COLO668 (cell line): ENCODE measurements around the gene TYR.
"Not testable (repeated sequence)": the region's sequence is repeated elsewhere in the genome, so short reads cannot be mapped to it uniquely, and the experiment has no call there.

Experiments used
- DNase-seq: peaks from one replicate; lab custom pipeline; 2025; ENCODE audit not compliant: unreplicated experiment; lab: John Stamatoyannopoulos, UW

TYR gene

DNA sequence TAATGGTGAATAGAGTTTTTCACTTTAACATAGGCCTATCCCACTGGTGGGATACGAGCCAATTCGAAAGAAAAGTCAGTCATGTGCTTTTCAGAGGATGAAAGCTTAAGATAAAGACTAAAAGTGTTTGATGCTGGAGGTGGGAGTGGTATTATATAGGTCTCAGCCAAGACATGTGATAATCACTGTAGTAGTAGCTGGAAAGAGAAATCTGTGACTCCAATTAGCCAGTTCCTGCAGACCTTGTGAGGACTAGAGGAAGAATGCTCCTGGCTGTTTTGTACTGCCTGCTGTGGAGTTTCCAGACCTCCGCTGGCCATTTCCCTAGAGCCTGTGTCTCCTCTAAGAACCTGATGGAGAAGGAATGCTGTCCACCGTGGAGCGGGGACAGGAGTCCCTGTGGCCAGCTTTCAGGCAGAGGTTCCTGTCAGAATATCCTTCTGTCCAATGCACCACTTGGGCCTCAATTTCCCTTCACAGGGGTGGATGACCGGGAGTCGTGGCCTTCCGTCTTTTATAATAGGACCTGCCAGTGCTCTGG, at the start of gene TYR:
TSS of gene TYR (plus strand) at position 185 of the 541 bp plus-strand sequence. CDS start at position 264, 79 bp downstream.
- DNase-seq = no peak

DNA sequence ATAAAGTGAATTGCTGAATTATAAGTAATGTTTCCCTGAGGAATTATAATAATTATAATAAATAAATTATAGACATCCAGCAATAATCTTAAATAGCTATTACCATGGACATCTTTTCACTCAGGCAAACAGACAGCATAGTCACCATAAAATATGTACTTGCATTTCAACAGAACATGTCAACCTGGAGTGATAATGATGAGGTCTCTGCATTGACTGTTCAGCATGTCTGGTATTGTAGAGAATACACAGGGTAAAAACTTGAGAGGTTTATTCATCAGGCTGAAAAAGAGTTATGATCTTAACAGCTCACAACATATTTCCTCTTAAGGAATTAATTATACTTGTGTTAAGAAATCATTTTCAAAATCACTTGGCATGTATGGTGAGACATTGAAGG, 41.1 kb upstream of the TYR start:
- no peak for DNase-seq

DNA sequence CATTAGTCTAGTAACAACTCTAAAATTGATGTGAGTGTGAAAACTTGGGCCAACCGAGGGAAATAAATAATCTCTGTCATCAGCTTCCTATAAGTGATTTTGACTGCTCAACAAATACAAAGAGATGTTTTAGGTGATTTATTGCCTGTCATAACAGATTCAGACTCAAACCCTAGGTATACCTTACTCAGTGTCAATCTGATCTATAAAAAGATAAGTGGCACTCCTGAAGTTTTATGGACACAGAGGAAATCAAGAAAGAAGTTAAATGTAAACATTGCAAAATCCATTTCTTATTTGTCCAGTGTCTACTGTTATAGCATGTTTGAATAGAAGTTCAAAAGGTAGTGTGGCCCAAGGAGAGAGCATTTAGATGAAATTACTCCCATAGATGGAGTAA, 30.4 kb upstream of the TYR start:
- DNase-seq = no peak

DNA sequence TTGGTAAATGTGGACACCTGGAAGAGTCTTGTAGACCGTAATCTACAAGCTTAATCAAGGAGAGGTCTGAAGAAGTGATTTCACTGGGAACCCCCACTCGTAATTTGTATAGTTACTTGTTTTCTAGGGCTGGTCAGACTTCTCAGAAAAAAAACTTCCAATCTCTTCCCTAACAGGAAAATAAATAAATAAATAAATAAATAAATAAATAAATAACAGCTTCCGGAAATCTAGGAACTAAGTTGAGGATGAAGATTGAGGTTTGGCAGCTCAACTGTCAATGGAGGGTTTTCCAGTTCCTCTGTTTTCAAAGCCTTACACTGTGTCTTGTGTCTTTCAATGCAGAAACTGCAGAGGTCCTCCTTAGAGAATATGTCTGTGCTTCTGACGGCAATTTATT, 17.7 kb upstream of the TYR start:
- no peak for DNase-seq

DNA sequence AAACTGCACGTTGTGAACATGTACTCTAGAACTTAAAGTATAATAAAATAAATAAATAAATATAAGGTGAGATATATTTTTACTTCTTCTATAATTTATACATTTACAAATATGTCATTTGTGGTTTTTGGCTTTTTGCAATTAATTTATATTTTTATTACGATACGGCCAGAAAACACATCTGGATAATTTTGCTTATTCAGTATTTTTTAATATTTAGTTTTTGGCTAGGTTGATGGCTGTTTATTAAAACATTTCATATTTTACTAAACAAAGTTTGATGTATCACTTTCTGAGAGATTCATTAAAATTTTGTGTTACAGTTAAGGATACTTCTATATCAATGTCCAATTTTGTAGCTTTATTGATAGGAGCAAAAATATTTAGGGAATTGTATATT, 15.7 kb upstream of the TYR start:
- no peak for DNase-seq

DNA sequence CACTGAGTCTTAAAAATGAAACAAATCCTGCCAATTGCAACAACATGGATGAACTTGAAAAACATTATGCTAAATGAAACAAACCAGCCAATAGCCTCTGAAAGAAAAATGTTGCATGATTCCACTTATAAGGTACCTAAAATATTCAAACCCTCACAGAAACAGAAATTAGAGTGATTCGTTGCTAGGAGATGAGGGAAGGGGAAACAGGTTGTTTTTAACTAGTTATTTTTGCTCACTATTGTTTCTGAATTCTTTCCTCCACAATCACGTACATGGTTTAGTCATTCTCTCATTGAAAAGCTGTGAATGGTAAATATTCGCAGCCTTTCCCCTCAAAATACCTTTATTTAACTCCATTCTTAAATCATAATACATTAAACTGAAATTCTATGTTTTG, 14.0 kb upstream of the TYR start:
- no peak for DNase-seq

DNA sequence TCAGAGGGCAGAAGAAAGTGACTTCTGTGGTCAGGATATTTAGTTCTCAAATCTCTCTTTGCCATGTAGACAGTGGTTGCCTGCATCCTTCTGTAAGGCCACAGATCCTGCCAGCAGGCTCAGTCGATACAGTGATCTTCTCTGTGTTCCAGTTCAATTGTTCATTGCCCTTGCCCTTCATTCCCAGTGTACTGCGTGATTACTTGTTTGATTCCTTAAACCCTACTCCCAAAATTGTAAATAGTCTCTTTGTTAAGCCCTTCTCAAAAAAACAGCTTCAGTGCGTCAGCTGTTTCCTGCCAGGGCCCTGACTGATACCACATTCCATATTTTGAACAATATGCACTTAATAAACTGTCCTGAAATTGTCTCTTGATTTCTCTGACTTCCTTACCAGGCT, 9.3 kb upstream of the TYR start:
- DNase-seq = no peak

DNA sequence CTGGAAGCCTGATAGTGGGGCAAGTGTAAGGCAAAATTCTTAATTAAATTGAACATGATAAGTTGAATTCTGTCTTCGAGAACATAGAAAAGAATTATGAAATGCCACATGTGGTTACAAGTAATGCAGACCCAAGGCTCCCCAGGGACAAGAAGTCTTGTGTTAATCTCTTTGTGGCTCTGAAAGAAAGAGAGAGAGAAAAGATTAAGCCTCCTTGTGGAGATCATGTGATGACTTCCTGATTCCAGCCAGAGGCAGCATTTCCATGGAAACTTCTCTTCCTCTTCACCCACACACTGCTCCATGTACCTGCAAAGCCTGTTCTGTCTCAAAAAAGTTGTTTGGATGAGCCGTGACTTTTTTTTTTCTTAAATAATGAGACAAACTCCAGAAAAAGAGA, 1.9 kb upstream of the TYR start:
- DNase-seq = no peak

DNA sequence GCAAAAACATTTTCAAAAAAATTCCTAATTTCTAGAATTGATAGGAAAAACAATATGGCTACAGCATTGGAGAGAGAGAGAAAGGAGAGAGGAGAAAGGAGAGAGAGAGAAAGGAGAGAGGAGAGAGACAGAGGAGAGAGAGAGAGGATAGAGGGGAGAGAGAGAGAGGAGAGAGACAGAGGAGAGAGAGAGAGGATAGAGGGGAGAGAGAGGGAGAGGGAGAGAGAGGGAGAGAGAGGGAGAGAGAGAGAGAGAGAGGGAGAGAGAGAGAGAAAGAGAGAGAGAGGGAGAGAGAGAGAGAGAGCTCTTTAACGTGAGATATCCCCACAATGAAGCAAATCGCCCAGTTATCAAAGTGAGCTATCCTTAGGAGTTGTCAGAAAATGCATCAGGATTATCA, 737 bp upstream of the TYR start:
- no peak for DNase-seq

DNA sequence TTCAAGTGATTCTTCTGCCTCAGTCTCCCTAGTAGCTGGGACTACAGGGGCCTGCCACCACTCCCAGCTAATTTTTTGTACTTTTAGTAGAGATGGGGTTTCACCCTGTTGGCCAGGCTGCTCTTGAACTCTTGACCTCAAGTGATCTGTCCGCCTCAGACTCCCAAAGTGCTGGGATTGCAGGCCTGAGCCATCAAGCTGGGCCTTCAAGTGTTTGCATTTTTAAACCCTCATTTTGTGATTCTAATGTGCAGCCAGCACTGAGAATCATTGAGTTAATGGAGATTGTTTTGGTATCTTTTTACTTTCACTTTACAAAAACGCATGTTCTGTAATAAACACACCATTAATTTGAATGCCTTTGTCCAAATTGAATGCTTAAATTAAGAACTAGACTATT, 3.4 kb downstream of the TYR start:
- DNase-seq = no peak

DNA sequence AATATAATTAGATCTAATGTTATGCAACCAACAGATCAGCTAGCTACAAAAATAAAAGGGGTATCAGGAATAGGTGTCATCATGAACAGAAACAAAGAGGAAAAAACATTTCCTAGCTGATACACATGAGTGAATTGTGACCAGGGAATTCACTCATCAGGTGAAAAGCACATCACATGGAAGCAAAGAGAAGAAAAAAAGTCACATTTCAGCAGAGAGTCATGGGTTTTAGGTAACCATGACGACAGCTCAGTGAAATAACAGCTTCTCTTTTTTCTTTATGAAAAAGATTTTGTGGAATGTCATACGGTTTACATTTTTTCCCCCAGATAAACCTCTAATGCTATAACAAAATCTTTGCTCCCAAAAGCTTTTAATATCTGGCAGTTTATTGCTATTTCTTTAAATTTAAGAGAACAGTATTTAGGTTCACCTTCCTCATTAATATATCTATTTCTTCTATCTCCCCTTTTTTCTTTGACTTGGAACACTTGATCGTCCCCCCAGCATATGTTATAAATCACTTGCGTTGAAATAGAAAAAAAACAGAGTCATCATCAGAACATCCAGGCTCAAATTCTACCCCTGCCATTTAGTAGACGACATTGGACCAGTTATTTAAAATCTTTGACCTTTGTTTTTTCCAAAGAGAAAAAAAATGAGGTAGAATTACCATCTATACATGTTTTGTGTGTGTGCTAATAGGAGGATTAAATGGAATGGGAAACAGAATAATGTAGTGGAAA, 5.3 kb downstream of the TYR start:
- DNase-seq = no peak

DNA sequence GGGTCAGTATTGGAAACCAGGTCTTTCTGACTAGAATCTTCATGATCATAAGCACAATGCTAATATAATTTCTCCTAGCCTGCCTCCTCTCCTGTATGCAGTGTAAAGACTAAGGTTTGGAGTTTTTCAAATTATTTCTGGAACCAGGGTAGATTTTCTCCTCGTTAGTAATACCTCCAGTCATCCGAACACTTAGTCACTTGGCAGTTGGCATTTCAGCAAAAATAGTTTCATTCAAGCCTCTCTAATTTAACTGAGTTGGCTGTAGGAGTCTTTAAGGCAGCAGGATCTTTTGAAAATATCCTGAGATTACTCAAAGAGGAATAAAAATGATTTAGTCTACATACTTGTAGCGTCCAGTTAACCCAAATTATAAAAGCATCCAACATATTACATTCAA, 6.3 kb downstream of the TYR start:
- no peak for DNase-seq

DNA sequence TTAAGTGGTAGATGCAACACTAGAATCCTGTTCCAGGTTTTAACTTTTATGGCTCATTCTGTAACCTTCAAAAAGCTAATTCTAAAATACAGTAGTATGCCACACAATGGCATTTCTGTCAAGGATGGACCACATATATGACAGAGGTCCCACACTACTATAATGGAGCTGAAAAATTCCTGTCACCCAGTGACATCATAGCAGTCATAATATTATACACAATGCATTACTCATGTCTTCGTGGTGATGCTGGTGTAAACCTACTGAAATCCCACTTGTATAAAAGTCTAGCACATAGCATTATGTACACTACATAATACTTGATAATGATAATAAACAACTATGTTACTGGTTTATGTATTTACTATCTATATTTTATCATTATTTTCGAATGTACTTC, 12.1 kb downstream of the TYR start:
- no peak for DNase-seq

DNA sequence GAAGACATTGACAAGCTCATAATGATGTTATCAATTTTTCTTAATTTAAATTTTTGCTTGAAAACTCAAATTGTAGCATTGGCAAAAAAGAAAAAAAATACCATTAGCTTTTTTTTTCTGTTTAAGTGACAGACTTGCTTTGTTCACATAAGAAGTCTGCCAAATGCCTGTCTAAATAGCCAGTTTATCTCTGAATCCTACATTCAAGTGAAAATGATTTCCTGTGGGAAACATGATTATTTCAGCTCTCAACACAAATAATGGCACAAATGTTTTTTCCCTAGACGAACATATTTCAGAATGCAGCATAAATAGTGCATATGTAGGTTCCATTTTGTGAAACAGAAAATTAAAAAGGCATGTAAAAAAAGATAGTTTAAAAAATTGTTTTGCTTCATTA, 23.5 kb downstream of the TYR start:
- no peak for DNase-seq

DNA sequence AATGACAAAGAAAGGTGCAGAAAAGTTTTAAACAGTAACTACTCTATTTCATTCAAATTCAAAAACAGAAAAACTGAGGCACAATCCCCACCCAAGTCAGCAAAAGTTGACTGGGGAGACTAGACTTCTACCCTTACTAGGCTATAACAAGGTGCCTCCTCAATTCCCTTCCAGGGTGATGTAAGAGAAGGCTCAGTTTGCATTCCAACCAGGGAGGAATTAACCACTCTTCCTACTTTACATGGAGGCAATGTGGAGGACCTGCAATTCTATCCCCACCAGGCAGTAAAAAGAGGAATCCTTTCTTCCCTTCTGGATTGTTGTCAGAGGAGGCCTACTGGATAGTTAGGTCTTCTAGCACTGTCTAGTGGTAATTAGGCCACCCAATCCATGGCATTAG, 26.1 kb downstream of the TYR start:
- no peak for DNase-seq

DNA sequence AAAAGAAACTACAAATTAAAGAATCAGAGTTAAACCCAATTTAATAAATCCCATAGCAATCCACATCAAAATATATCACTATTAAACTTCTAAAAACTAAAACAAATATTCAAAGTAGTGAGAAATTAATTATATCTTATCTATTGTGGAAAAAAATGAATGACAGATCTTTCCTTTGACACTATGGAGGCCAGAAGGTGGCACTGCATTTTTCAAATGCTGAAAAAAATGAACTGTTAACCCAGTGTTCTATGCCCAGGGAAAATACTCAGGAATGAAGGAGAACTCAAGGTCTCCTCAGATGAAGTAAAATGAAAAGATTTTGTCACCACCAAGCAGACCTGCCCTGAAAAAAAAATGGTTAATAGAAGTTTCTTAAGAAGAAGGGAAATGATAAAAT, 27.7 kb downstream of the TYR start:
- no peak for DNase-seq

DNA sequence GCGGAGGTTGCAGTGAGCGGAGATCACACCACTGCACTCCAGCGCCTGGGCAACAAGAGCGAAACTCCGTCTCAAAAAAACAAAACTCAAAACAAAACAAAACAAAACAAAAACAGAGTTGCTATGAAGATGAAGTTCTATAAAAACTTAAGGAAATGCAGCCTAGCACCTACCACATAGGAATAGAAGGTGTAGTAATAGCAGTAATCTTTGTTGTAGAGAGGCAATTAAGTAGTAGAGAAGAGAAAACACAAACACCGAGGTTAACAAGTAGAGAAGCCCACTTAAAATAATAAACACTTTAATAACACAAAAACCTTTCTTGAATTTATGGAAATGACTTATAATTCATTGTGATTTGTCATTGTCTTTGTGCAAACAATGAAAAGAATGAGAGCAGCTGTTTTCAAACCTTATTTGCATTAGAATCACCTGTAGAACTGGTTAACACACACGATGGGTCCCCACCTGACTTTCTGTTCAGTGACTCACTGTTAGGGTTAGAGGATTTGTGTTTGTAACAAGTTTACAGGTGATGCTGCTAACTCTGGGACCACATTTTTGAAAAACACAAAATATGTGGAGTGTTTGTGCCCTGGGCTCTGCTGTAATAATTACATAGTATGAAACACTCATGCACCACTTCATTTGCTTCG, 43.1 kb downstream of the TYR start:
- DNase-seq = no peak

DNA sequence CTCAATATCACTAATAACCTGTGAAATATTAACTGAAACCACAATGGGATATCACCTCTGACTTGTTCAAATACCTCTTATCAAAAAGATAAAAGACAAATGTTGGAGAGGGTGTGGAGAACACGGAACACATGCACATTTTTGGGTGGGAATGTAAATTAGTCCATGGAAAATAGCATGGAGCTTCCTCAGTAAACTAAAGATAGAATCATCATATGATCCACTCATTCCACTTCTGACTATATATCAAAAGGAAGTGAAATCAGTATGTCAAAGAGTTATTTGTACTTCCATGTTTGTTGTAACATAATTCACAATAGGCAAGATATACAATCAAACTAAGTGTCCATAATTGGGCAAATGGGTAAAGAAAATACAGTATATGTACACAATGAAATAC, 57.4 kb downstream of the TYR start:
- no peak for DNase-seq

DNA sequence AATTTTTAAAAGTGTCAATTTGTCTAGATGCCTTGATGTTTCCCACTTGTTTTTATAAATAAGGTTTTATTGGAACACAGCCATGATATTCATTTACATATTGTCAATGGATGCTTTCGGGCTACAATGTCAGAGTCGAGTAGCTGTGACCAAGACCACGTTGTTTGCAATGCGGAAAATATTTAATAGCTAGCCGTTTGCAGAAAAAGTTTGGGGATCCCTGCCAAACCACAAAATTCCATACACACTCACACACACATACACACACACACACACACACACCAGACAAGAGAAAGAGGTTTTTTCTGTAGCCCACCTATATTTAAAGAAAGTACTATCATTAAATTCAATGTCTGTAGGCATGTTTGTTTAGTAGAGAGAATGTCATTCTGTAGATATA, 58.3 kb downstream of the TYR start:
- DNase-seq = no peak

DNA sequence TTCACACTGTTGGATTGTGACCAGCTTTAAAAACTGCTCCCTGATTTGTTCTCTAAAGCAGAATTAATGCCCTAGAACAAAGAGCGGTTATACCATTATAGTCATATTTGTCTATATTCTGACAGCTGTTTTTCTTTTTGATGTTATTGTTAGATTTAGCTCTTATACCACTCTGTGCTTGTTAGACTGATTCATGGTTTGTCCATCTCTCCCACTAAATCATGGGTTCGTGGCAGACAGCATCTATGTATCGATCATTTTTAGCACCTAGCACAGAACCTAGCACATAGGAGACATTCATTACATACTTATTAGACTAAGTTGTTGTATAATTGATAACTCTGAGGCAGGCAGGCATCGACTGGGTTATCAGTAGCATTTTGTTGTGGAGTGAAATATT, 69.3 kb downstream of the TYR start:
- DNase-seq = not testable (repeated sequence)

DNA sequence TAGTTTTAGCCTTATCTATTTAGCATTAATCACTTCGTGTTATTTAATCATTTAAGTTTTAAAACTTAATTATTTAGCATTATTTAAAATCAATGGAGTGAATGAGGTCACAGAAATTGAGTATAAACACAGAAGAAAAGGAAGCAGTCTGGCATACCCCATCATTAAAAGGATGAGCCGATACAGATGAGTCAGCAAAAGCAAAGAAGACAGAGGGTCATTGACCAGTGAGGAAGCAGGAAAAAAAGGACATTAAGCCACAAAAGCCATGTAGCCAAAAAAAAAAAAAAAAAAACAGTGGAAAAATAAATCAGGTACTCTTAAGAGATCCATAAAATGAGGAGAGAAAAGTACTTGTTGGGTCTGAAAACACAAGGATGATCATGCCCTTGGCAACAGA, 71.5 kb downstream of the TYR start:
- no peak for DNase-seq

DNA sequence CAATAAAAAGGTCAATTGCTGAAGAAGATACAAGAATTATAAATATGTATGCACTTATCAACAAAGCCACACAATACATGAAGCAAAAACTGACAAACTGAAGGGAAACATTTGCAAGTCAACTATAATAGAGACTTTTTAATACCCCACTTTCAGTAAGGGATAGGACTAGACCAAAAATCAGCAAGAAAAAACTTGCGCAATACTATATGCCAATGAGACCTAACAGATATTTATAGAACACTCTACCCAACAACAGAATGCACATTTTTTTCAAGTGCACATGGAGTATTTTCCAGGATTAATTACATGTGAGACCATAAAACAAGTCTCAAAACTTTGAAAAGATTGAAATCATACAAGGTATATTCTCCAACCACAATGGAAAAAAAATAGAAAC, 83.8 kb downstream of the TYR start:
- not testable (repeated sequence) for DNase-seq
